Caco-2 (cell line): Measurements from ENCODE around the gene TMEM125. TPM values are rescaled to one million over a fixed set of nuclear protein-coding genes. Genes with fewer than 3 reads are reported as not detected.
A peak's percentile ranks its signal among the peaks of the same experiment; 100 is the strongest.

ENCODE experiments used
- Bru-seq: library from RNA; stranded (reverse); fragments of 400-500 nt; gene quantifications from one replicate; lab custom pipeline; 2021; lab: Mats Ljungman, UMichigan
- BruChase-seq, 2 experiments: library from RNA; stranded (reverse); fragments of 400-500 nt; gene quantifications; one replicate each; lab custom pipeline; 2021; lab: Mats Ljungman, UMichigan
- BruUV-seq: library from RNA; stranded (reverse); fragments of 400-500 nt; replicated peaks from 2 replicates; lab custom pipeline; 2021; lab: Mats Ljungman, UMichigan
- CTCF ChIA-PET: fragments of 300-600 bp; sonication (Branson Sonifier 250); formaldehyde crosslinking; loops from one replicate; lab custom pipeline; 2022; ENCODE audit warnings: antibody characterized with exemption; lab: Charles Lee
- POLR2A ChIA-PET: fragments of 300-600 bp; sonication (Branson Sonifier 250); formaldehyde crosslinking; loops from one replicate; lab custom pipeline; 2022; ENCODE audit warnings: antibody characterized with exemption; lab: Charles Lee
- DNase-seq, 2 experiments: peaks; one replicate each; pipeline versions ENCODE4 v3.0.0 to v3.0.0-alpha.2; 2020 to 2022
- H3K27me3 ChIP-seq: replicated peaks from 2 replicates; pipeline ENCODE4 v1.6.0; 2011; ENCODE audit warnings: low read length; ENCODE audit not compliant: control insufficient read depth, insufficient read depth
- H3K36me3 ChIP-seq: 2 replicates; pipeline ENCODE4 v1.5.1; 2011; ENCODE audit warnings: low read length; ENCODE audit not compliant: control insufficient read depth, insufficient read depth
- H3K4me1 ChIP-seq: fragments of 250-450 bp; sonication (Bioruptor Pico); 2 replicates; pipeline ENCODE4 v1.5.1; 2020; ENCODE audit warnings: mild to moderate bottlenecking
- H3K4me3 ChIP-seq: 2 replicates; pipeline ENCODE4 v1.5.1; 2011; ENCODE audit warnings: low read depth, mild to moderate bottlenecking, control low read depth, low read length
- H3K9me3 ChIP-seq: fragments of 250-450 bp; sonication (Bioruptor Pico); 2 replicates; pipeline ENCODE4 v1.5.1; 2020; ENCODE audit warnings: mild to moderate bottlenecking, moderate library complexity
- H3K27ac Mint-ChIP-seq: one replicate; pipeline ENCODE4 v1.8.0; 2022; ENCODE audit warnings: mixed read lengths; ENCODE audit not compliant: unreplicated experiment
- H3K27me3 Mint-ChIP-seq: one replicate; pipeline ENCODE4 v1.8.0; 2022; ENCODE audit warnings: mixed read lengths; ENCODE audit not compliant: insufficient read depth, unreplicated experiment
- H3K36me3 Mint-ChIP-seq: one replicate; pipeline ENCODE4 v1.8.0; 2022; ENCODE audit warnings: mild to moderate bottlenecking, mixed read lengths; ENCODE audit not compliant: insufficient read depth, unreplicated experiment
- H3K4me1 Mint-ChIP-seq: one replicate; pipeline ENCODE4 v1.8.0; 2022; ENCODE audit warnings: low read depth, mixed read lengths; ENCODE audit not compliant: unreplicated experiment
- H3K4me3 Mint-ChIP-seq: one replicate; pipeline ENCODE4 v1.8.0; 2022; ENCODE audit warnings: mild to moderate bottlenecking, moderate library complexity, mixed read lengths; ENCODE audit not compliant: unreplicated experiment
- H3K9me3 Mint-ChIP-seq: one replicate; pipeline ENCODE4 v1.8.0; 2022; ENCODE audit warnings: mixed read lengths; ENCODE audit not compliant: unreplicated experiment
- intact Hi-C: fragments of 100-400 bp; cut with micrococcal nuclease; formaldehyde crosslinking; loops from one replicate; pipeline ENCODE4 v1.10.0; 2022; ENCODE audit not compliant: unreplicated experiment
- long read RNA-seq: library from polyadenylated mRNA; stranded (forward); transcript quantifications from one replicate; pipeline ENCODE4 v2.0.0, GENCODE V29; 2022
- total RNA-seq: library from RNA; stranded (reverse); gene quantifications from 2 replicates; pipeline ENCODE4 v1.2.3, GENCODE V29; 2022
- TF ChIP-seq, protein P1 (sequence below), 2 experiments: fragments of 200-600 bp in 1 of 2; IDR thresholded peaks; 1 replicate in 1 of 2; 2 replicates in 1 of 2; pipeline versions ENCODE4 v1.5.1 to v1.8.0; 2011 to 2022; ENCODE audit warnings: antibody characterized with exemption in 1 of 2, control low read depth in 1 of 2, inconsistent platforms in 1 of 2, low read depth in 1 of 2, low read length in 1 of 2, mild to moderate bottlenecking in 1 of 2, moderate library complexity in 1 of 2; ENCODE audit not compliant: insufficient read depth in 1 of 2, severe bottlenecking in 1 of 2, unreplicated experiment in 1 of 2

Gene TMEM125
- total RNA-seq = 22.8 and 25.9 TPM in 2 replicates
- Bru-seq, nascent RNA = percentile 65 among the genes with signal in this experiment
- BruChase-seq, experiment 1, labeled RNA remaining after a 2-hour chase = percentile 72 among the genes with signal in this experiment
- BruChase-seq, experiment 2, labeled RNA remaining after a 6-hour chase = percentile 74 among the genes with signal in this experiment
- long read RNA-seq, partial matches to known transcripts = 57 of 64 reads
- long read RNA-seq, other reads (novel, unspliced or antisense) = 6 of 64 reads

DNA sequence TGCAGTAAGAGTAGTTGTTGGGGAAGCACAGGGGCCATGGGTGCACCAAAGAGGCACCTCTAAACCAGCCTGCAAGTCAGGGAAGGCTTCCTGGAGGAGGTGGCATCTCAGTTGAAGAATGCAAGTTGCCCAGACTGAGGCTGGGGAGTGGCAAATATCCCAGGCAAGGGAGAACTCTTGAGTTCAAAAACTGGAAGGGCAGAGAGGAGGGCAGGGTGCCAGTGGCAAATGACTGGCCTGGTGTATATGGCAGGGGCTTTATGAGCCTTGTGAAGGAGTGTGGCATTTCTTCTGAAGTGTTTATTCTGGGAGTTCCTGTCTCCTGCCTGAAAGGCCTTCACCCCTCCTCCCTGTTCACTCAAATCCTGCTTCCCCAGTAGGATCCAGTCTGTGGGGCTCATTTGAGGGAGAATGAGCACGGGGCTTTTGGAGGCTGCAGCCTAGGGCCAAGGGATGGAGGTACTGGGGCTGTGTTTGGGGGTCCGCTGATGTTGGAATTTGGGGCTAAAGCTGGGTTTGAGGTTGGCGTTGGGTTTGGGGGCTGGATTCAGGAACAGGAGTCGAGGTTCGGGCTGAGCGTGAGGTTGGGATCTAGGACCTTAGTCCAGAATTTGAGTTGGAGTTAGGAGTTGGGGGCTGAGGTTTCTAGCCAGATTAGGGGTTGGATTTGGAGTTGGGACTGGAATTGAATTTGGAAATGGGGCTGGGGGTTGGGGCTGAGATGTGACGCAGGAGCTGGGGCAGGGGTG is at the start of gene TMEM125:
Gene TMEM125 (plus strand): TSS at position 357 of the 749 bp plus-strand sequence. CDS start 2,740 bp downstream, outside the sequence.
- H3K4me3 ChIP-seq = peak within 1 kb of the TSS; percentile 45
- Mint-ChIP-seq H3K27ac (peak within 1 kb of the TSS; percentile 99), H3K4me3 (peak within 1 kb of the TSS; percentile 87), H3K36me3 (peaks cover 31% of the 10 kb centered on the region), H3K4me1 (peaks cover 17% of the 10 kb centered on the region), H3K9me3 (no peaks in the 10 kb centered on the region), H3K27me3 (no peaks in the 10 kb centered on the region)
- no peaks in the 10 kb centered on the region for H3K27me3 ChIP-seq
- CTCF ChIA-PET = interaction anchor here (1.4 kb wide), 1 partner anchor 16 kb away, joined by 6 read pairs; the partner anchor contains the start of gene C1orf210
- DNase-seq = no peak
- peaks cover 4% of the 10 kb centered on the region; the same call in 1 of the 2 replicates for H3K36me3 ChIP-seq
- peaks cover 16% of the 10 kb centered on the region for H3K4me1 ChIP-seq
- TF ChIP-seq, protein P1, sequence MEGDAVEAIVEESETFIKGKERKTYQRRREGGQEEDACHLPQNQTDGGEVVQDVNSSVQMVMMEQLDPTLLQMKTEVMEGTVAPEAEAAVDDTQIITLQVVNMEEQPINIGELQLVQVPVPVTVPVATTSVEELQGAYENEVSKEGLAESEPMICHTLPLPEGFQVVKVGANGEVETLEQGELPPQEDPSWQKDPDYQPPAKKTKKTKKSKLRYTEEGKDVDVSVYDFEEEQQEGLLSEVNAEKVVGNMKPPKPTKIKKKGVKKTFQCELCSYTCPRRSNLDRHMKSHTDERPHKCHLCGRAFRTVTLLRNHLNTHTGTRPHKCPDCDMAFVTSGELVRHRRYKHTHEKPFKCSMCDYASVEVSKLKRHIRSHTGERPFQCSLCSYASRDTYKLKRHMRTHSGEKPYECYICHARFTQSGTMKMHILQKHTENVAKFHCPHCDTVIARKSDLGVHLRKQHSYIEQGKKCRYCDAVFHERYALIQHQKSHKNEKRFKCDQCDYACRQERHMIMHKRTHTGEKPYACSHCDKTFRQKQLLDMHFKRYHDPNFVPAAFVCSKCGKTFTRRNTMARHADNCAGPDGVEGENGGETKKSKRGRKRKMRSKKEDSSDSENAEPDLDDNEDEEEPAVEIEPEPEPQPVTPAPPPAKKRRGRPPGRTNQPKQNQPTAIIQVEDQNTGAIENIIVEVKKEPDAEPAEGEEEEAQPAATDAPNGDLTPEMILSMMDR (IDR thresholded peaks at IDR 0.05; ENCODE audit: insufficient read depth in 1 of 2, low read depth in 1 of 2, low read length in 1 of 2, severe bottlenecking in 1 of 2, unreplicated experiment in 1 of 2) = no peak
- H3K9me3 ChIP-seq = no peaks in the 10 kb centered on the region
- intact Hi-C loops = loop anchor here (1.0 to 2.0 kb wide), 3 partner anchors 16 to 88 kb away; partner anchors contain the start of genes C1orf210 and CDC20
- TSS peak; percentile 91 for BruUV-seq
- POLR2A ChIA-PET = interaction anchor here (0.6 to 1.4 kb wide), 5 partner anchors 16 to 99 kb away, joined by 3 to 13 read pairs (median 7); partner anchors contain the start of genes C1orf210 and CDC20

DNA sequence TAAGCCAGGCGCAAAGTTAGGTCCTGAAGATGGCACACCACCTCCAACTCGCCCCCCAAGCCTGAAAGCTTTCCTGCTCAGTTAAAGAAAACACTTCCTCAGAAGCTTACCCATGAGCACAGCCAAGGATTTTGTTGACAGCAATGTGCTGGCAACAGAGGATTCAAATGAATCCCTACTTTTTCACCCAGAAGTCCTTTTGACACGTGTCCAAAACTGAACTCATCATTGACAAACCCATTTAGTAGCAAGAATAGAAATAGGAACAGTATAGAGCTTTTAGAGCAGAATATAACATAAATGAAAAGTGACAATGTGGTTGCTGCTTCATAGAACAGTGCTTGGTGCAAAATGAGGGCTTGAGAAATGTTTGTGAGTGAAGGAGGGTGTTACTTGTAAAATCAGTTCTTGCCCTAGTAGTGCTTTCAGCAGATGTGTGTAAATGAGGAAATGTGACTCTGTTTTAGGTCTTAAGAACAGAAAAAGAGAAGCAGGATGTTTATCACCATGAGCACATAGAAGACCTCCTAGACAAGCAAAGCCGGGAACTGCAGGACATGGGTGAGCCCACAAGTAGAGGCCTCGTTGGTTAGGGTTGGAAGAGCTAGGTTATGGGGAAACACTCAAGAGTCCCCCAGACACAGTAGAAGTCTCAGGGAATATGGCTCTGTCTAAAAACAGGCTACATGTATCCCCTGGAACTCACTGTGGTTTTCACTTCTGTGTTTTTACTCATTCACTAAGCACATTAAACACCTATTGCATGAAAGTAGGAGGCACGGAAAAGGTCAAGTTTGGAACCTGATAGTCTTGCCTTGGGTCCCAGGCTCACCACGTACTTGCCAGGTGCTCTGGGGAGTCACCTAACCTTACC is 48.6 kb upstream of the TMEM125 start:
- no peak overlapping the region for H3K27ac Mint-ChIP-seq
- H3K36me3 Mint-ChIP-seq = no peaks in the 10 kb centered on the region
- no TSS peak for BruUV-seq
- no peak for DNase-seq
- no peak overlapping the region for H3K4me3 Mint-ChIP-seq
- Histone ChIP-seq H3K4me3 (no peak overlapping the region), H3K27me3 (no peaks in the 10 kb centered on the region), H3K36me3 (no peaks in the 10 kb centered on the region), H3K4me1 (no peaks in the 10 kb centered on the region), H3K9me3 (no peaks in the 10 kb centered on the region)
- no peaks in the 10 kb centered on the region for H3K4me1 Mint-ChIP-seq
- ChIA-PET CTCF (no interaction called here), POLR2A (no interaction called here)
- TF ChIP-seq, protein P1 (IDR thresholded peaks at IDR 0.05; ENCODE audit: insufficient read depth in 1 of 2, low read depth in 1 of 2, low read length in 1 of 2, severe bottlenecking in 1 of 2, unreplicated experiment in 1 of 2) = no peak
- H3K27me3 Mint-ChIP-seq = no peaks in the 10 kb centered on the region
- intact Hi-C loops = no loop called here
- no peaks in the 10 kb centered on the region for H3K9me3 Mint-ChIP-seq
